ENCODE measurements around the gene ZNF133. TPM values are rescaled to one million over a fixed set of nuclear protein-coding genes. Genes with fewer than 3 reads are reported as not detected.
A peak's percentile ranks its signal among the peaks of the same experiment; 100 is the strongest.

The ZNF133 gene
- 13.0 and 14.7 TPM in 2 replicates for total RNA-seq

GRCh38 chr20:18287915-18288748, at the start of gene ZNF133:
TSS of gene ZNF133 (plus strand) at chr20:18288527. CDS start at chr20:18305687, 17,160 bp downstream.

Small RNA genes lying within 50 kb of the gene (small RNA-seq; reads per million reads assigned to genes)
- gene RN7SL14P (not detected), gene RNU2-56P (0.58 reads per million, percentile 37 among the genes with 10 or more reads in this experiment)

Other genes with a start within 250 kb of the ZNF133 start
- not detected in 2 replicates for gene OVOL2, start 230.6 kb upstream of the ZNF133 start, total RNA-seq
- 10.8 and 12.3 TPM in 2 replicates for gene KAT14, start 150.7 kb upstream of the ZNF133 start, total RNA-seq
- gene PET117, start 150.7 kb upstream of the ZNF133 start, total RNA-seq, result 7.8 and 12.2 TPM in 2 replicates
- gene DZANK1, start 178.5 kb downstream of the ZNF133 start, total RNA-seq, result 0.98 and 1.7 TPM in 2 replicates
- gene POLR3F, start 178.9 kb downstream of the ZNF133 start, total RNA-seq, result 13.6 and 20.3 TPM in 2 replicates
- gene RBBP9, start 208.7 kb downstream of the ZNF133 start, total RNA-seq, result 16.3 and 23.4 TPM in 2 replicates
- gene SEC23B, start 219.4 kb downstream of the ZNF133 start, total RNA-seq, result 37.1 and 38.2 TPM in 2 replicates

Data from vein endothelial cell (primary cell).